HG03558 (cell line): ENCODE results near the gene TUBGCP4.

ENCODE experiments used
- ATAC-seq: cut with Tn5 transposase; IDR thresholded peaks from one replicate; pipeline ENCODE4 v1.9.1; 2021; ENCODE audit warnings: moderate number of reproducible peaks; ENCODE audit not compliant: unreplicated experiment; ENCODE audit errors: extremely low read depth

TUBGCP4 gene

DNA sequence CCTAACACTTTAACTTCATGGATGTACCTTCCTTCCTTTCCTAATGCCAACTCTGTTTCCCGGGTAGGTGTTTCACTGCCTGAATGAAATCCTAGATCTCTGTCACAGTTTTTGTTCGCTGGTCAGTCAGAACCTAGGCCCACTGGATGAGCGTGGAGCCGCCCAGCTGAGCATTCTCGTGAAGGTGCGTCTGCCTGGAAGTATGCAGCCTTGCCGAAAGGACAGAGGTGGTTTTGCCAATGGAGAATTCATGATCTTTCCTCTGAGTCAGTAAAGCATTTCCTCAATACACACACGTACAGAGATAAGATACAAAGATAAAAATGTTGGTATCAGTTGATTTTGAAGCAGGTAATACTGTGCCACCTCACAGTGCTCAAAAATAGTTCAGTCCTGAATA, 32.7 kb downstream of the TUBGCP4 start:
- no peak for ATAC-seq

DNA sequence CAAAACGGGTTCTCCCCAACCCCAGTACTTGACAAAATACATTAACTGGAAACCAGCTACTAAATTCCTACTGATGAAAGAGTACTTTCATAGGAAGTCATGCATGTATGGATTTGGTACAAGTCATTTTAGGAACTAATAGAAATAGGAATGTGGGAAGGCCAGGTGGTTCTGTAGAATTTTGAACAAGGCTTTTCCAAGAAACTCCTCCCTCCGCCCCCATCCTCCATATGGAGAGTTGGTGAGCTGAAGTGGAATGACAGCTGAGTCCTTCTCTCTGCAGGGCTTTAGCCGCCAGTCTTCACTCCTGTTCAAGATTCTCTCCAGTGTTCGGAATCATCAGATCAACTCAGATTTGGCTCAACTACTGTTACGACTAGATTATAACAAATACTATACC, 33.2 kb downstream of the TUBGCP4 start:
- ATAC-seq, result no peak

DNA sequence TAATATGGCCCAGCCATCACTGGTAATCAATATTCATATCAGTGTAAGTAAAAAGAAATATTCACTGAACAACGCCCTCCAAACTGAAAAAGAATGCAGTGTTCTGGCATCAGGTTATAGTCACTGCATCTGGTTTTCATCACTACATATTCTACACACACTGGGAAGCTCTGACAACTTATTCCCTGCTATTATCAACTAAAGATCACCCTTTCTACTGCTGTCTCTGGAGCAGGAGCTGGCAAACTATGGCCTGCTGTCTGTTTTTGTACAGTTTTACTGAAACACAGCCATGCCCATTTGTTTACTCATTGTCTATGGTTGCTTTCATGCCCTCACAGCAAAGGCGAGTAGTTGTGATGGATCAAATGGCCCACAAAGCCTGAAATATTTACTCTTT, 35.3 kb downstream of the TUBGCP4 start:
- ATAC-seq, result no peak

DNA sequence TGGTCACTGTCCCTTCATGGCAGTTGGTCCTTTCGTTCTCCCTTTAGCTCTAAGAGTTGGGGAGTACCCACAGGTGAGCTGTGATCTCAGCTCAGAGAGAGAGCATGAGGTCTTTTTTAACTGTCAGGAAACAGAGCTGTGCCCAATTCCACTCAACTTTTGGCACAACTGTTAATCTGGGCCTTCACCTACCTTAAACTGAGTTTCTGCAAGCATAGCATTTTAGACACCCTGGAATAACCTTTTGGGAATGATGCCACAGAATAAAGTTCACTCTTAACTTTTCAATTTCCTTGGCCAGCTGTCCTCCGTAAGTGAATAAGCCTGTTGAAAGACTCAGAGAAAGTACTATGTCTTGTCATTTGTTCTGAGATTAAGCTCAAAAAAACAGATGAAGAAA, 35.9 kb downstream of the TUBGCP4 start:
- ATAC-seq, result no peak

DNA sequence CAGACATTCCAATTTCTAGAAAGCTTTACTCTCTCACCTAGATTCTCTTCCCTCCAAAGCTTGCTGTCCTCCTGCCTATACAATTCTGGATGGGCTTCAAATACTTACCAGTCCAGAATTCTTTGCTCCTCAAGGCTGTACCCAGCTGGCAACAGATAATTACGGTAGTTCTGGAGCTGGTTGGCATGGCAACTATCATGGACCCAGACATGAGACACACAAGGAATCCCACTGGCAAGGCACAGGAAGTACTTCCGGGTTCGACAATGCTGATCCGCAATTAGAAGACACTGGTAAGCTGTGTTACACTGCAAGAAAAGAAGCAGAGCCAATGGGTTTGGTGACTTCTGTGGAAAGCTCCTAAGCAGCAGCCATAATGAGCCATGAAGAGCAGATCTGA, 37.9 kb downstream of the TUBGCP4 start:
- no peak for ATAC-seq

DNA sequence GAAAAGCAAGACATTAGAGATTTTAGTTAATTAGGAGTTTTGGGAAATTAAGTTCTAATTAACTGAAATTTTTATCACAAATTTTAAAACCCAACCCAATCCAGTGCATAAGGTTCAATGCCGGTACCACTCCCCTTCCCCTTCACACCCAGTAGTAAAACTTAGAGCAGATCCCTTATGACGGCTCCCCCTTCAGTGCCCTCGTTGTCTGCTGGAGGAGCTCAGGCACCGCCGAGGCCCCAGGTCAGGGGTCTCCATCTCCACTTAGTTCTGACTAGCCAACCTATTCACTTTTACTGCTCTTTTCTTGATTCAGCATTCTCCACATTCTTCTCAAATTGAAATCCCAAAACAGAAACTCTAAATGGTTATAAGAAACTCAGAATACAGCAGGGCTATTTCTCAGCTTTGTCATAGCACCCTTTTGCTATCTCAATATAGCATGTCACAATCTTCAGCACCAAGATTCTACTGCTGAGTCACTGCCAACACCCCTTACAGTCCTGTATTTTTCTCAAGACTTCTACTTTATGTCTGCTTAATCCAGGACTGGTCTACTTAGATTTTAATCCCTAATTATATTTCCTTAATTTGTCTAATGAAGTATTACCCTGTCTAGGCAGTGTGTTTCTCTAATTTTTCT, 39.8 kb downstream of the TUBGCP4 start:
- no peak for ATAC-seq

DNA sequence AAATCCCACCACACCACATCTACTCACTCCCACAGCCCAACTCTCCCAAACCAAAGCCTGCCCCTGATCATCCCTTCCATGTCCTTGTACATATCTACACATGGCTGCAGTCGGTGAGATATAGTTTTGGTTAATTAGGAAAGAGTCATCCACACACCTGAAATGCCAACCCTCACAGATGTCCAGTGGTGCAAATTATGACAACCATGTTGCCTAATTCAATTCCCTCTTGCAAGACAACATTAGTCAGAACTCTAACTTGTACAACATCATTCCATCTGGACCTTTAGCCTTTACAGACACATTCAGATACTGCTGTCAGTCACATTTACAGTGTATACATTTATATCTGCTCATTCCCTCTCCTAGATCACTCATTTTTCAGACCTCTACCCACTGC, 41.2 kb downstream of the TUBGCP4 start:
- no peak for ATAC-seq

DNA sequence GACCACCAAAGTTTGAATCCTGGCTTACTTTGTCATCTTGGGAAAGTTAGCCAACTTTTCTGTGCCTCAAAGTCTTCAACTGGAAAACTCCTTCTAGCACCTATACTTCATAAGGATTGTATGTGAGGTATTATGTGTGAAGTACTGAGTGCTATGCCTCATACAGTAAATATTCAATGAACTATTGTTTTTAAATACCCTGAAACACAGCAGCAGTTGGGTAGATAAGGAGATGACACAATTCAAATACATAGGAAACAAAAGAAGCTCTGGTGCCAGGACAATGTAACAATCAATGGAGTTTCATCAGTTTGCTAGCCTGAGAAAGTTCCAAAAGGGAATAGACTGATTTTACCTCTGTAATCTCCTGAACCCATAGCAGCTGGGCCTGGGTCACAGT, 43.3 kb downstream of the TUBGCP4 start:
- ATAC-seq, result no peak

DNA sequence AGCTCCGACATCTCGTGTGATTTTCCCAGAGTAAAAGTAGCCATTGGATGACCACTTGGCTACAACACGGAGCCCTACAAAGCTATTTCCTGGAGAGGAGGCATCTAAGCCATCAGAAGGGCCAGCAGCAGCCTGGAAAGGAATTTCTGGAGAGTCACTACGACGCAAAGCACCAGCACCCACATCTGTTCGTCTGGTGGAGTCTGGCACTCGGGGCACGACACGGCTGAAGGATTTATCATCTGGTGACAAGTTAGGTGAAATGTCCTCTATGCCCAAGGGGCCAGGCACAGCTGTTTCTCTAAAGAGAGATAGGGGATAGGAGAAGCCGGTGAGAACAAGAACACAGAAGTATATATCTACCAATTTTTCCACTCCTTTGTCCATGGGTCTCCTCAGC, 49.5 kb downstream of the TUBGCP4 start:
- ATAC-seq, result no peak

DNA sequence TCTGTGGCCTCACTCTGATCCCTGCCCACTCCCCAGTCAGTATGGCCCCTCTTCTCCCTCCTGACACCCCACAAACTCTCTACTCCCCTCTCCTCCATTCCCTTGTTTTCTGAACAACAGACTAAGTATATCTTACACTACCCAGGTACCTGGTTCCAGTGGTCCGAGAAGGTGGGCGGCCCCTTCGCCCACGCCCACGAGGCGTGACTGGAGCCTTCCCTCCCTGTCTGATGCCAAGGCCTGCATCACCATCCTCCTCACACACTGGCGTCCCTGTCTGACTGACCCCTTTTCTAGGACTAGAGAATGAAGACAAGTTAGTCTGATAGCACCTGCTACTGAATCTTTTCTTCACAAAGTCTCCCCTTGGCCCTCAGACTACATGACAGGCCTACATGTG, 50.0 kb downstream of the TUBGCP4 start:
- ATAC-seq, result no peak

DNA sequence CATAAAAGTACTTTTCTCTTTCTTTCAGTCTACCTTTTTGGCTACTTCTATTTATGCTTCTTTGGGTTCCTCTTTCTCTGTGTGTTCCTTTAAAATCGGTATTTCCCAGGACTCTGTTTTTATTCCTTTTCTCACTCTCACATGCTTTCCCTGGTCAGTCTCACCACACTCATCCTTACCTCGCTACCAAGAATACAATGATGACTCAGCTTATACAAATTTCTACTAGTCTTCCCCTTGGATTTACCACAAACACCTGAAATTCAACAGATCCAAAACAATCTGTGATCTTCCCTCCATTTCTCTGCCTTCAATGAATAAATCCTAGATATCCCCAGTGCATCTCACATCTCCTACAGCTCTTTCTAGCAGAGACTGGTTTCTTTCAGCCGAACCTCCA, 52.9 kb downstream of the TUBGCP4 start:
- no peak for ATAC-seq

DNA sequence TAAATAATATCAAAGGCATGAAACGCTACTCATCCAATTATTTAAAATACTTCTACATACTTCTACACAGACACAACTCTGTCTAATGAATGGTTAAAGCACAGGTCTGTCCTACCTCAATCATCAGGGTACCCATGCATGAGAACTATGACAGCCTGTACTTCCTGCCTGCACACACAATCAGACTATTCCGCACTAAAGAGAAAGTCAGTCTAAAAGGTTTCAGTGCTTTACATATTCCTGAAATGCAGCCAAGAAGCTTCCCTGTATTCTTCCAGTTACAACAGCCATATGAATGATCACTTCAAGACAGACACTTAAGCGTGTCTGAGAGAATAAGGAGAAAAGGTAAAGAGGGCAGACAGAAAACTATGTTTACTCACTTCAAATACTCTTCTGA, 58.8 kb downstream of the TUBGCP4 start:
- ATAC-seq, result no peak

DNA sequence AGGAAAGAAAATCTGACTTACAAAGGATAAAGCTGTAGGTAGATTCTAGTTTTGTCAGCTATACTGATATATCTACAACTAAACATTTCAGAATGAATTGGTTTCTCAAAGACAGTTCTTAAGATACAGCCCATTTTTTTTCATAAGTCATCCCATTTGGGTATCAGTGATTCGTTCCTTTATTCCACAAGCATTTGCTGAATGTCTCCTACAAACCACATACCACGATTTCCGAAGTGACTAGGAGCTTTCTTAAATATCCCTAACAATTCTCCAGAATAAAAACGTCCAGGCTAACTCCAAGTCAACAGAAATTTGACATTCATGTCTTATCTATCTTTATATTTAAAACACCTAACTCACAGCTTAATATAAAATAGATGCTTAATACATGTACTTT, 62.3 kb downstream of the TUBGCP4 start:
- no peak for ATAC-seq

DNA sequence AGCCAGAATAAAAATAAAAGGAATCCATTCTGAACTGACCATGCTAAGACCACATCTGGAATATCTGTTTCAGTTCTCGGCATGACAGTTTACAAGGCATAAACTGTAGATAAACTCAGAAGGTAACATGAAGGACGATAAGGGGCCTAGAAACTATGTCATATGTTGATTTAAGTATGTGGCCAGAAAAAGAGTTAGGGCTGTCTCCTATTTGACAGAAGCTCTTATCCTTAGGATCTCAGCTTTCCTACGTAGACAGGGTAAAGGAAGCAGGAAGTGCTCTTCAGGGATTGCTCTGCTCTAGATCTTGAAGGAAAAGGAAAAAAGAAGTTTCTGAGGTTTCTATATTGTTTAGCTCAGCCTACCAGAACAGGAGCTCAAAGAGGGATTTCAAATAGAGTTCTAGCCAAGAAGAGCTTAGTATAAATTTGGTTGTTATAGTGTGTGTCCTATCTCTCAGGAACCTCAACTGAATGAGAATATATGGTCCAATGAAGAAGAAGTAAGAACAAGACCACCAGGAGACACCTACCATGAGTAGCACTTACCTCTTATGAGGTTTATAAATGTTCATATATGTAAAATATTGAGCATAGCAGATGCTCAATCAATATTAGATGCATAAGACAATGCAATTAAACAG, 62.9 kb downstream of the TUBGCP4 start:
- ATAC-seq, result no peak

DNA sequence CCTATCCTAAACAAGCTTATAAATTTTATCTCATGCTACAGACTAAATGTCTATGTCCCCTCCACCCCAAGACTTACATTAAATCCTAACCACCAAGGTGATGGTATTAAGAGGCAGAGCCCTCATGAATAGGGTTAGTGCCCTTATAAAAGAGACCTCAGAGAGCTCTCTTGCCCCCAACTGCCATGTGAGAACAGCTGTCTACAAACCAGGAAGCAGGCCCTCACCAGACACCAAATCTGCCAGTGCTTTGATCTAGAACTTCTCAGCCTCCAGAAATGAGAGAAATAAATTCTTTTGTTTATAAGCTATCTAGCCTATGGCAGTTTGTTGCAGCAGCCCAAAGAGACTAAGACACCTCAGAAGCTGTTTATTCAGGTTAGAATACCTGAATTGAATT, 63.5 kb downstream of the TUBGCP4 start:
- no peak for ATAC-seq

DNA sequence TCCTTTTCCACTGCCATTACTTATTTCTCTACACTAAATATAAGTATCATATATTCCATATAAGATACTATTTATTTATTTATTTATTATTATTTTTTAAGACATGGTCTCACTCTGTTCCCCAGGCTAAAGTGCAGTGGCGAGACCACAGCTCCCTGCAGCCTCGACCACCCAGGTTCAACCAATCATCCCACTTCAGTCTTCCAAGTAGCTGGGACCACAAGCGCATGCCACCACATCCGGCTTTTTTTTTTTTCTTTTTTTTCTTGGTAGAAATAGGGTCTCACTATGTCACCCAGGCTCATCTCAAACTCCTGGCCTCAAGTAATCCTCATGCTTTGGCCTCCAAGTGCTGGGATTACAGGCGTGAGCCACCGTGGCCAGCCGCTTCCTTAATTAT, 65.5 kb downstream of the TUBGCP4 start:
- no peak for ATAC-seq

DNA sequence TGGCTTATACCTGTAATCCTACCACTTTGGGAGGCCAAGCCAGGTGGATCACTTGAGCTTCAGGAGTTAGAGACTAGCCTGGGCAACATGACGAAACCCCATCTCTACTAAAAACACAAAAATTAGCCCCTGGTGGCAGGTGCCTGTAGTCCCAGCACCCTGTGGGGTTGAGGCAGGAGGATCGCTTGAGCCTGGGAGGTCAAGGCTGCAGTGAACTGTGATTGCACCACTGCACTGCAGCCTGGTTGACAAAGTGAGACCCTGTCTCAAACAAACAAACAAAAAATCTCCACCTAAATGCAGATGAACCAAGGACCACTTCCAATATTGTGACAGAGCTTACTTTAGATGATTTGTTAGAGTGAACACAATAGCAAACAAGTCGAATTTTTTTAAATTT, 68.4 kb downstream of the TUBGCP4 start:
- ATAC-seq, result no peak

DNA sequence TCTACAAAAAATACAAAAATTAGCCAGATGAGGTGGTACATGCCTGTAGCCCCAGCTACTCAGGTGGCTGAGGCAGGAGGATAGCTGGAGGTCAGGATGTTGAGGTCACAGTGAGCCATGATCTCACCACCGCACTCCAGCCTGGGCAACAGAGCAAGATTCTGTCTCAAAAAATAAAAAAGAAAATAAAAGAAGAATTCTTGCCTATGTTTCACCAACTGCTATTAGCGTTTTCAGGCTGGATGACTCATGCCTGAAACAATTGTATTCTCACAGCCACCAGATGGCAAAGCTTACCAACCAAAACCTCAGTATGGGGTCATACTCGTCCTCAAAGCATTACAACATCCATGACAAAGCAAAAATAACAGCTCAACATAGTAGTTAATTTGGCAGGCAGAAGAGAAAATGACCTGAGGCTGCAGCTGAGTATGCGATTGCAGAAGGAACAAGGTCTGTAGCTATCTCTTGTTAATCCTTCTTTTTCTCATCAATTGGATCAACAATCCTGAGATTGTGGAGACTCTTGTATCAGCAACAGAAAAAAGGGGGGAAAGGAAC, 69.9 kb downstream of the TUBGCP4 start:
- ATAC-seq, result no peak

DNA sequence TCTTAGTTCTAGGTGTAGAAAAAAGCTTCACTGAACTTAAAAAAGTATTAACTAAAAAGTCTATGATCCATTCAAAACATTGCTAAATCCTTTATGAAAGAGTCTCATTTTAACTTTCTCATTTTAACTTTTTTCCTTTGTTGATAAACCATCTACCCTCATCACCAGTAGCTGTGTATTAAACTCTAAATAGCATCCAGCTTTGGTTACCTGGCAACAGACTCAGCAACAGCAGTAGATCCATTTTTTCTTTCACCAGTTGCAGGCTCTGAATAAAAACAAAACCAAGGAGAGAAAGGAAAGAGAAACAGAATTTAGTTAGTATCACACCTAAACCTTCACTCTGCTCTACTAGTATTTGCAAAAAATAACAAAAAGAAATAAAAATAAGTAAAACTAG, 70.4 kb downstream of the TUBGCP4 start:
- no peak for ATAC-seq

DNA sequence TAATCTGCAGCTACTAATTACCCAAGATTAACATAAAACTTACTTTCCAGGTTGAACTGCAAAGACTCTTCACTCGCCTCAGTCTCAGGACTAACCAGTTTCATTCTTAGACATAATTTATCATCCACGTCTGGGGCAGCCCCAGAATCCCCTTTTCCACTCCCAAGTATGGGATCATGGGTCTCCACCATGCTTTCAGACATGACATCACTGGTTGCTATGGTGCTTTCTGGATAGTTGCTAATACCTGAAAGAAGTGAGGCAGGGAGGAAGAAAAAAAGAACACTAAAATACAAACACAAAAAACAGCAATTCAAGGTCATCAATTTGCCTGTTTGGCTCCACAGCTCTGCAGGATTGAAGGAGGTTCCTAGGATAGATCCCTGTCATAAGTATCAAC, 75.4 kb downstream of the TUBGCP4 start:
- no peak for ATAC-seq

DNA sequence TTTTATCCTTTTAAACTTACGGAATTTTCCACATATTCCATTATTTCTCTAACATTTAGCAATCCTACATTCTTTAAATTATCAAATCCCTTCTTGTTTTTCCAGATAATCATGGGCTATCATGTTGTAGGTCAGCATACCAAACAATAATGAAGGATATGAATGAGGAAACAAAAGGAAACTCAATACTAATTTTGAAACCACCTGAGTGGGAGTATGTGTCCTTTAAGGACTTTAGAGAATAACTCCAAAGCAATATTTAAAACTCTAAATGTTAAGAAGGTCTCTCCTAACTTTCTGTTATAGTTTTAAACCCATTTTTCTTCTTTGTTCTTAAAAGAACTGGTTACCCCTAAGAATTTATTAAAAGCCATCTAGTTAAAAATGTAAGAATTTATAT, 79.1 kb downstream of the TUBGCP4 start:
- ATAC-seq, result no peak
